ENCODE measurements around the gene TRIM37. TPM values are rescaled to one million over a fixed set of nuclear protein-coding genes. Genes with fewer than 3 reads are reported as not detected.

TRIM37 gene
- total RNA-seq, 1 donor from 2014 or later: 25.1 TPM

GRCh38 chr17:59056857-59057256, 49.8 kb downstream of the TRIM37 start:
- TF ChIP-seq CTCF (conservative IDR thresholded peaks at IDR 0.05): no peak
- peaks cover 12% of the 10 kb centered on the region for H3K36me3 Mint-ChIP-seq
- no peak overlapping the region for H3K4me3 Mint-ChIP-seq
- no peaks in the 10 kb centered on the region for H3K4me1 Mint-ChIP-seq (ENCODE audit: unreplicated experiment)
- no peak for DNase-seq (ENCODE audit: extremely low spot score, unreplicated experiment)
- H3K9me3 Mint-ChIP-seq: no peaks in the 10 kb centered on the region
- no peak overlapping the region for H3K27ac Mint-ChIP-seq
- no peaks in the 10 kb centered on the region for H3K27me3 Mint-ChIP-seq

- Mint-ChIP-seq H3K36me3 (peaks cover 22% of the 10 kb centered on the region), H3K4me3 (no peak overlapping the region), H3K9me3 (no peaks in the 10 kb centered on the region), H3K27me3 (no peaks in the 10 kb centered on the region), H3K4me1 (ENCODE audit: unreplicated experiment) (no peaks in the 10 kb centered on the region), H3K27ac (no peak overlapping the region)
- DNase-seq (ENCODE audit: extremely low spot score, unreplicated experiment): no peak
- TF ChIP-seq CTCF (conservative IDR thresholded peaks at IDR 0.05): no peak
Measured at GRCh38 chr17:59049798-59050197, 56.9 kb downstream of the TRIM37 start.

- Mint-ChIP-seq H3K4me3 (no peak overlapping the region), H3K36me3 (peaks cover 25% of the 10 kb centered on the region), H3K9me3 (no peaks in the 10 kb centered on the region), H3K4me1 (ENCODE audit: unreplicated experiment) (no peaks in the 10 kb centered on the region), H3K27me3 (no peaks in the 10 kb centered on the region), H3K27ac (no peak overlapping the region)
- TF ChIP-seq CTCF (conservative IDR thresholded peaks at IDR 0.05): no peak
- DNase-seq (ENCODE audit: extremely low spot score, unreplicated experiment): no peak
Measured at GRCh38 chr17:59047616-59048015, 59.1 kb downstream of the TRIM37 start.

- peaks cover 21% of the 10 kb centered on the region for H3K36me3 Mint-ChIP-seq
- H3K27me3 Mint-ChIP-seq: no peaks in the 10 kb centered on the region
- TF ChIP-seq CTCF (conservative IDR thresholded peaks at IDR 0.05): no peak
- no peak overlapping the region for H3K27ac Mint-ChIP-seq
- H3K4me1 Mint-ChIP-seq (ENCODE audit: unreplicated experiment): no peaks in the 10 kb centered on the region
- no peak overlapping the region for H3K4me3 Mint-ChIP-seq
- no peak for DNase-seq (ENCODE audit: extremely low spot score, unreplicated experiment)
- H3K9me3 Mint-ChIP-seq: no peaks in the 10 kb centered on the region
Measured at GRCh38 chr17:59046192-59046591, 60.5 kb downstream of the TRIM37 start.

GRCh38 chr17:59038734-59039133, 67.9 kb downstream of the TRIM37 start:
- no peak overlapping the region for H3K4me3 Mint-ChIP-seq
- H3K27me3 Mint-ChIP-seq: no peaks in the 10 kb centered on the region
- no peak for TF ChIP-seq CTCF (conservative IDR thresholded peaks at IDR 0.05)
- no peak overlapping the region for H3K27ac Mint-ChIP-seq
- H3K4me1 Mint-ChIP-seq (ENCODE audit: unreplicated experiment): no peaks in the 10 kb centered on the region
- DNase-seq (ENCODE audit: extremely low spot score, unreplicated experiment): no peak
- peaks cover 15% of the 10 kb centered on the region for H3K36me3 Mint-ChIP-seq
- H3K9me3 Mint-ChIP-seq: no peaks in the 10 kb centered on the region

- H3K4me1 Mint-ChIP-seq (ENCODE audit: unreplicated experiment): no peaks in the 10 kb centered on the region
- no peaks in the 10 kb centered on the region for H3K27me3 Mint-ChIP-seq
- no peak for TF ChIP-seq CTCF (conservative IDR thresholded peaks at IDR 0.05)
- DNase-seq (ENCODE audit: extremely low spot score, unreplicated experiment): no peak
- peaks cover 12% of the 10 kb centered on the region for H3K36me3 Mint-ChIP-seq
- no peak overlapping the region for H3K4me3 Mint-ChIP-seq
- no peaks in the 10 kb centered on the region for H3K9me3 Mint-ChIP-seq
- no peak overlapping the region for H3K27ac Mint-ChIP-seq
Measured at GRCh38 chr17:59037960-59038359, 68.7 kb downstream of the TRIM37 start.
